Islet precursor cell (in vitro differentiated cells): ENCODE results near the gene ANKRD33B.
A peak's percentile ranks its signal among the peaks of the same experiment; 100 is the strongest.
"Not testable (repeated sequence)": the region's sequence is repeated elsewhere in the genome, so short reads cannot be mapped to it uniquely, and the experiment has no call there.

Source experiments
- DNase-seq: peaks from one replicate; pipeline ENCODE4 v3.0.0-alpha.2; 2018

ANKRD33B gene

DNA sequence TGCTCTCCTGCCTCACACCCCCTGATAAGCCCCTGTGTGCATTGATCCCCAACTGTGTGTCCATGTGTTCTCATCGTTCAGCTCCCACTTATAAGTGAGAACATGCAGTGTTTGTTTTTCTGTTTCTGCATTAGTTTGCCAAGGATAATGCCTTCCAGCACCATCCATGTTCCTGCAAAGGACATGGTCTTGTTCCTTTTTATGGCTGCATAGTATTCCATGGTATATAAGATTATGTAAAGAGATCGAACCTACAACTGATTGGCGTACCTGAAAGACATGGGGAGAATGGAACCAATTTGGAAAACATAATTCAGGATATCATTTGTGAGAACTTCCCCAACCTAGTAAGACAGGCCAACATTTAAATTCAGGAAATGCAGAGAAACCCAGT lies 32.4 kb downstream of the ANKRD33B start:
- DNase-seq = no peak

DNA sequence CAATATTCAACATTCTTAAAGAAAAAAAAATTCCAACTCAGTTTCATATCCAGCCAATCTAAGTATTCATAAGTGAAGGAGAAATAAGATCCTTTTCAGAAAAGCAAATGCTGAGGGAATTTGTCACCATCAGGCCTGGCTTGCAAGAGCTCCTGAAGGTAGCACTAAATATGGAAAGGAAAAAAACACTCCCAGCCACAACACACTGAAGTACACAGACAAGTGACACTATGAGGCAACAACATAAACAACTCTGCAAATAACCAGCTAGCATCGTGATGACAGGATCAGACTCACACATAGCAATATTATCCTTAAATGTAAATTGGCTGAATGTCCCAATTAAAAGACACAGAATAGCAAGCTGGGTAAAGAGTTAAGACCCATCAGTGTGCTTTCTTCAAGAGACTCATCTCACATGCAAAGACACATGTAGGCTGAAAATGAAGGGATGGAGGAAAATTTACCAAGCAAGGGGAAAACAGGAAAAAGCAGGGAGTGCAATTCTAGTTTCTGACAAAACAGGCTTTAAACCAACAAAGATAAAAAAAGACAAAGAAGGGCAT lies 33.1 kb downstream of the ANKRD33B start:
- DNase-seq = no peak

- DNase-seq = no peak
These were observed 35.2 kb downstream of the ANKRD33B start for GRCh38 chr5:10599113-10599512.

DNA sequence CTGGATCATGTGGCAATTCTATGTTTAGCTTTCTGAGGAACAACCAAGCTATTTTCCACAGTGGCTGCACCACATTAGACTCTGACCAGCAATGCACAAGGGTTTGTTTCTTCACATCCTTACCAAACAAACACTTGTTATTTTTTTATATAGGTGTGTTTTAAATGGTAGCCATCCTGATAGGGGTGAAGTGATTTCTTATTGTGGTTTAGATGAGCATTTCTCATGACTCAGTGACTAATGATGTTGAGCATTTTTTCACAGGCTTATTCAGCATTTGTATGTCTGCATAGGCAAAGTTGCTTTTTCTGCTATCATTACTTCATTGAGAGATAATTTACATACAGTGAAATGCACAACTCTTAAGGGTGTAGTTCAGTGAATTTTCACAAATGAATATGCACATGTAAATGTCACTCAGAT lies 36.0 kb downstream of the ANKRD33B start:
- DNase-seq = no peak

DNA sequence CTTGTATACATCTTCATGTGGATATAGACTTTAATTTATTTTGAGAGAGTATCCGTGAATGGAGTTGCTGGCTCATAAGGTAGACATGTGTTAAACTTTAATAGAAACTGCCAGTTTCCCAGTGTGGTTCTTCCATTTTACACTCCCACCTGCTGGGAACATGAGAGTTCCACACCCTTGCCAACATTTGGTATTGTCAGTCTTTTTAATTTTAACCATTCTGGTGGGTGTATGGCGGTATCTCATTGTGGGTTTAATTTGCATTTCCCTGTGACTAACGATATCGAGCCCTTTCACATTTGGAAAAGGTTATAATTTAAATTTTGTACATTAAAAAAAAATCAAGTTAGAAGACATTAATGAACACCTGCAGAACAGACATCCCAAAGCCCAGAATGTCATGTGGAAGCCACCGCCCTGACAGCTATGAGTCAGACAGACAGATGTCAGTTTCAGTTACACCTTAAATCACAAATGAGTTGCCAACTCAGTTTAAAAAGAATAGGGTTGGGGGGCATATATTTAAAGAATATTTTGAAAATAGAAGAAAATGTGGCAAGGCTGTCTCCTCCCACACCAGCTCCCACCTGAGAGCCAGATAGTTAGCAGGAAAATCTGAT lies 36.9 kb downstream of the ANKRD33B start:
- peak; percentile 19 for DNase-seq

GRCh38 chr5:10601246-10602030 lies 37.6 kb downstream of the ANKRD33B start:
- peak; percentile 56 for DNase-seq

DNA sequence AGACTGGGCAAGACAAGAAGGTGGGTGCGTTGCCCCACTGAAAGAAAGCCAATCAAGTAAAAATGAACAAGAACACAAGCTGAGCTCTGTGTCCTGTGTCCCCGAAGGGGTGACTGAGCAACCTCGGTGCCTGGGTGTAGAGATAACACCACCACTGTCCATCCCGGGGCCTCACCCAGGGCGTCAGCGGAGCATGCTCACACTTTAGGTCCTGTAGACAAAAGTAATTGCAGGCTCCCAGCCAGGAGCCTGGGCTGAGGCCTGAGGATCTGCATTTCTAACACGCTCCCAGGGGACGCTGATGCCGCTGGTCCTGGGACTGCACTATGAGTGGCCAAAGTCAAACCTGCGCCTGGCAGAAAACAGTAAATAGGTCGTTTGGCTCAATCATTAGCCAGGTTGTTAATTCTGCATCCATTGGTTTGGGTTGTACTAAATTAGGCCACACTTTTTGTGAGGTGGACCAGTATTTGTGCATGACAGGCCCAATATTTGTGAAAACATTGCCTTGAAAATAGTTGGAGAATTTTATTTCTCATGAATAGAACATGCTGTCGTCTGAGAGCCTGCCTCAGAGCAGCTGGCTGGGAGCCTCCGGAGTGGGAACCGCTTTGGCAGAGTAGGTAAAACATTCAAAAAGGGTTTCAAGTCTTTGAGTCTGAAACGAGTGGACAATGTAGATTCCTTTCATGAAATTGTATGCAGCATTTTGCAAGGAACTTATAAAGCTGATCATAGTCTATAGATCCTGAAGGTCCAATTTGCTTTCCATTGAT lies 38.3 kb downstream of the ANKRD33B start:
- peak; percentile 49 for DNase-seq

GRCh38 chr5:10604975-10605374 lies 41.1 kb downstream of the ANKRD33B start:
- DNase-seq = peak; percentile 38

- peak; percentile 32 for DNase-seq
These were observed 42.8 kb downstream of the ANKRD33B start for GRCh38 chr5:10606632-10607022.

- DNase-seq = peak; percentile 55
These were observed 43.3 kb downstream of the ANKRD33B start for GRCh38 chr5:10607023-10607665.

DNA sequence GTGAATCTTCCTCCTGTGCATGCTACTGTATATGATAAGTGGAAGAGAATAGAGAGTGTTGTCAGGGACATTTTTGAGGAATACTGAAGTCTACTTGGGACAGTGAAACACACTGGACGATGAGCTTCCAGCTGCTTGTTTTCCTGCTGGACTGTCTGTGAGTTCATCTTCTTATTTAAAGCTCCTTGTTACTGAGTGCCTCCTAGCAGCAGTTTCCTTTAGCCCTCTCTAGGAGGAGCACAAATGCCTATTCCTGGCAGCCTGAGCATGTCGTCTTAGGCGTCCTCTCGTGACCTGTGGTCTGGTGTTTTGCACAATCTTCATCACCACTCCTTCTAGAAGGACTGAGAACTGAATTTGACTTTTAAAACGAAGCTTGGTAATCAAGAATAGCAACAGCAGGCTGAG lies 43.8 kb downstream of the ANKRD33B start:
- DNase-seq = peak; percentile 73

- DNase-seq = not testable (repeated sequence)
These were observed 44.2 kb downstream of the ANKRD33B start for GRCh38 chr5:10608081-10608480.

- no peak for DNase-seq
These were observed 46.2 kb downstream of the ANKRD33B start for GRCh38 chr5:10610058-10610457.

- peak; percentile 39 for DNase-seq
These were observed 47.4 kb downstream of the ANKRD33B start for GRCh38 chr5:10611290-10611689.

- no peak for DNase-seq
These were observed 48.4 kb downstream of the ANKRD33B start for GRCh38 chr5:10612251-10612650.

GRCh38 chr5:10615693-10616092 lies 51.8 kb downstream of the ANKRD33B start:
- no peak for DNase-seq

DNA sequence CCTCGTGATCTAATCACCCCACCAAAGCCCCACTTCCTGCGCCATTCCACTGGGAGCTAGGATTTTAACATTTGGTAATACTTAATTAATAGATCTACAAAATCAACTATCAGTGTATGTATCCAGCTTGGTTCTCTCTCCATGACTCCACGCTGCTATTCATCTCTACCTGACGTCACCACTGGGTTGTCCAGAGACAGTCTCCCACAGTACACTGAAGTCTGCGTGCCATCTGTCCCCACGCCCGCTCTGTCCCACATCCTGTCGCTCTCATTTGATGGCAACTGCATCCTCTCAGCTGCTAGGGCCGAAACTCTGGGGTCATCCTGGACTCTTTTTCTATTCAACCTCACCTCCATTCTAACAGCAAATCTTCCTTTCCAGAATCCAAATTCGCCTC lies 53.2 kb downstream of the ANKRD33B start:
- no peak for DNase-seq

- DNase-seq = peak; percentile 42
These were observed 54.4 kb downstream of the ANKRD33B start for GRCh38 chr5:10618311-10618710.

DNA sequence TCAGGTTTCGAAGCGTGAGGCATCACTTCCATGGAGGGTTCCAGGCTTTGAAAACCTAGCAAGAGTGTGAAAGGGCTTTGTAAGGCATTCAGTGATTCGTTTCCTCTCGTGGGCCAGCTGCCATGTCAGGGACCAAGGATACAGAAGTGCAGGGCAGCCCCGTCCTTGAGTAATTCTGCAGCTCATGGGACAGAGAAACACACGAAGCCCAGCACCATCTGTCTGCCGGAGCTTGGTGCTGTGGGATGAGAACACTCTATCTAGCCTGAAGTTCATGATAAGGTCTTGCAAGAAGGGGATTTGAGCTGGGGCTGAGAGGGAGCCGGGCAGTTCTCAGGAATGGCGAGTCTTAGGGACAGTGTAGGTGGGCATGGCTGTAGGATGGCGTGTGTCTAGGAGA lies 55.8 kb downstream of the ANKRD33B start:
- no peak for DNase-seq

- no peak for DNase-seq
These were observed 56.5 kb downstream of the ANKRD33B start for GRCh38 chr5:10620346-10620745.

GRCh38 chr5:10621832-10622231 lies 58.0 kb downstream of the ANKRD33B start:
- no peak for DNase-seq

- no peak for DNase-seq
These were observed 58.9 kb downstream of the ANKRD33B start for GRCh38 chr5:10622810-10623209.
